SU-DHL-6 (cell line): Measurements from ENCODE around the gene ADCY5.

Experiments used
- H2AFZ ChIP-seq: fragments of 200-600 bp; sonication (generic); 2 replicates; pipeline ENCODE4 v1.6.1; 2014; ENCODE audit warnings: low read depth, mild to moderate bottlenecking, moderate library complexity, mixed read lengths, antibody characterized with exemption, low read length; ENCODE audit not compliant: severe bottlenecking
- H3F3A ChIP-seq: fragments of 200-600 bp; shearing (Covaris generic); 2 replicates; pipeline ENCODE4 v1.6.0; 2016; ENCODE audit warnings: antibody characterized with exemption, mild to moderate bottlenecking; ENCODE audit not compliant: insufficient read depth
- H3K27ac ChIP-seq: fragments of 200-600 bp; sonication (generic); 2 replicates; pipeline ENCODE4 v1.5.1; 2016; ENCODE audit warnings: low read depth, mild to moderate bottlenecking, low read length, moderate library complexity, mixed read lengths
- H3K27me3 ChIP-seq: fragments of 200-600 bp; sonication (generic), shearing (Covaris generic); 2 replicates; pipeline ENCODE4 v1.6.0; 2014; ENCODE audit warnings: mild to moderate bottlenecking, low read length
- H3K36me3 ChIP-seq: fragments of 200-600 bp; sonication (generic); 2 replicates; pipeline ENCODE4 v1.6.1; 2014; ENCODE audit warnings: mild to moderate bottlenecking, low read length, mixed read lengths
- H3K4me2 ChIP-seq: fragments of 300-600, 200-600 bp; shearing (Covaris generic), sonication (generic); 2 replicates; pipeline ENCODE4 v1.6.0; 2014; ENCODE audit warnings: low read length, low read depth, mild to moderate bottlenecking; ENCODE audit not compliant: poor library complexity, severe bottlenecking
- H3K4me3 ChIP-seq: fragments of 200-600 bp; sonication (generic); 2 replicates; pipeline ENCODE4 v1.5.1; 2014; ENCODE audit warnings: antibody characterized with exemption, low read length, mild to moderate bottlenecking, mixed read lengths; ENCODE audit not compliant: insufficient read depth, poor library complexity, severe bottlenecking
- H3K79me2 ChIP-seq: fragments of 200-600 bp; sonication (generic); 2 replicates; pipeline ENCODE4 v1.6.1; 2014; ENCODE audit warnings: mild to moderate bottlenecking, low read length, moderate library complexity; ENCODE audit not compliant: insufficient read depth
- H3K9ac ChIP-seq: fragments of 200-600 bp; sonication (generic); 2 replicates; pipeline ENCODE4 v1.7.0; 2014; ENCODE audit warnings: mild to moderate bottlenecking, low read length
- H3K9me2 ChIP-seq: fragments of 200-600 bp; sonication (generic); replicated peaks from 2 replicates; pipeline ENCODE4 v1.6.1; 2014; ENCODE audit warnings: low read length; ENCODE audit not compliant: insufficient read depth
- H3K9me3 ChIP-seq: fragments of 200-600 bp; sonication (generic); 2 replicates; pipeline ENCODE4 v1.6.1; 2014; ENCODE audit warnings: low read length, mixed read lengths; ENCODE audit not compliant: insufficient read depth
- H4K20me1 ChIP-seq: fragments of 200-600 bp; sonication (generic); 2 replicates; pipeline ENCODE4 v1.6.1; 2014; ENCODE audit warnings: low read depth, mild to moderate bottlenecking, antibody characterized with exemption, low read length, moderate library complexity, mixed read lengths
- CTCF ChIP-seq: fragments of 200-600 bp; sonication (generic); IDR thresholded peaks from one replicate; pipeline ENCODE4 v1.5.1; 2017; ENCODE audit warnings: antibody characterized with exemption, mild to moderate bottlenecking, low read length, moderate library complexity; ENCODE audit not compliant: insufficient read depth, poor library complexity, severe bottlenecking
- EZH2phosphoT487 ChIP-seq: fragments of 200-600 bp; sonication (generic), shearing (Covaris generic); conservative IDR thresholded peaks from 2 replicates; pipeline ENCODE4 v1.6.1; 2018; ENCODE audit warnings: mild to moderate bottlenecking, antibody characterized with exemption, low read length, moderate library complexity, mixed read lengths

ADCY5 gene

DNA sequence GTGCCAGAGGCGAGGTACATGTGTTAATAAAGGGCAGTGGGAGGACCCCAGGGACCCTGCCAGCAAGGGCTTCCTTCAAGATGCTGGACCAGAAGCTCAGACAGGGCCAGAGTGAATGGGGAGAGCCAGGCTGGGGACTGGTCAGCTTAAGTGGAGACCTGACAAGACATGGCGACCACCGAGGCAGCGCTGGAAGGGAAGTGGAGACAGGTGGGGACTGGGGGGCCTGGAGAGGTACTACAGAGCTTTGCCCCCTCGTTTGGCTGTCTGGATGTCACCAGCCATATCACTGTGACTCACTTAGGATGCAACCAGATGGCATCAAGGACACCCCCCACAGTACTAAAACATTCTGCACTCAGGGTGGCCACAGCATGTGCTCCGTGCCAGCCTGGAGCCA, 97.9 kb downstream of the ADCY5 start:
- no peak overlapping the region for H3K4me3 ChIP-seq
- H3K27ac ChIP-seq = no peak overlapping the region
- no peaks in the 10 kb centered on the region for H3K36me3 ChIP-seq
- H4K20me1 ChIP-seq = no peaks in the 10 kb centered on the region
- no peak overlapping the region for H2AFZ ChIP-seq
- no peaks in the 10 kb centered on the region for H3K27me3 ChIP-seq
- no peak overlapping the region for H3K4me2 ChIP-seq
- H3K9ac ChIP-seq = no peak overlapping the region
- H3K9me3 ChIP-seq = no peaks in the 10 kb centered on the region
- no peaks in the 10 kb centered on the region for H3K79me2 ChIP-seq
- no peaks in the 10 kb centered on the region for H3K9me2 ChIP-seq
- no peak for TF ChIP-seq CTCF
- no peak for TF ChIP-seq EZH2phosphoT487
- no peaks in the 10 kb centered on the region for H3F3A ChIP-seq

GRCh38 chr3:123349566-123350435, 99.1 kb downstream of the ADCY5 start:
- no peaks in the 10 kb centered on the region for H3K36me3 ChIP-seq
- no peaks in the 10 kb centered on the region for H3K9me3 ChIP-seq
- H3K79me2 ChIP-seq = no peaks in the 10 kb centered on the region
- no peak overlapping the region for H3K4me2 ChIP-seq
- no peaks in the 10 kb centered on the region for H4K20me1 ChIP-seq
- H3K4me3 ChIP-seq = no peak overlapping the region
- H3K27ac ChIP-seq = no peak overlapping the region
- no peaks in the 10 kb centered on the region for H3K9me2 ChIP-seq
- no peak for TF ChIP-seq EZH2phosphoT487
- TF ChIP-seq CTCF = no peak
- H3F3A ChIP-seq = no peaks in the 10 kb centered on the region
- no peak overlapping the region for H3K9ac ChIP-seq
- no peaks in the 10 kb centered on the region for H3K27me3 ChIP-seq
- H2AFZ ChIP-seq = no peak overlapping the region

DNA sequence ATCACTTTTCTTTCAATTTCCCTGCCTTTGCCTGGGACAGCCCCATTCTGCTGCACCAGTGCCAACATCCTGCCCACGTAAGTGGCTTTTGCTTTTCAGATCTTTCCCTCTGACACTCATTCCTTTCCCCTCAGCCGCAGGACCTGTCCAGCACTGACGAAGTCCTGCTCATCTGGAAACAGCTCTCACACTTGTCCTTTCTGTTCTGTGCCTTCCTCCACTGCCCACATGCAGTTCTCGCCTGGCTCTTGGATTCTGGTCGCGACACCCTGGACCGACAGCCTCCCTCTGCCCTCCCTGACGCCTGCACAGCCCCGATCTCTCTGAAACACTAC, 99.7 kb downstream of the ADCY5 start:
- H3K36me3 ChIP-seq = no peaks in the 10 kb centered on the region
- no peak overlapping the region for H3K4me2 ChIP-seq
- TF ChIP-seq EZH2phosphoT487 (no peak), CTCF (no peak)
- no peak overlapping the region for H3K9ac ChIP-seq
- H4K20me1 ChIP-seq = no peaks in the 10 kb centered on the region
- no peaks in the 10 kb centered on the region for H3F3A ChIP-seq
- no peaks in the 10 kb centered on the region for H3K79me2 ChIP-seq
- no peak overlapping the region for H2AFZ ChIP-seq
- no peaks in the 10 kb centered on the region for H3K9me2 ChIP-seq
- no peaks in the 10 kb centered on the region for H3K27me3 ChIP-seq
- no peaks in the 10 kb centered on the region for H3K9me3 ChIP-seq
- H3K27ac ChIP-seq = no peak overlapping the region
- no peak overlapping the region for H3K4me3 ChIP-seq
